ENCODE measurements around the gene SLC16A10.

Gene SLC16A10

DNA sequence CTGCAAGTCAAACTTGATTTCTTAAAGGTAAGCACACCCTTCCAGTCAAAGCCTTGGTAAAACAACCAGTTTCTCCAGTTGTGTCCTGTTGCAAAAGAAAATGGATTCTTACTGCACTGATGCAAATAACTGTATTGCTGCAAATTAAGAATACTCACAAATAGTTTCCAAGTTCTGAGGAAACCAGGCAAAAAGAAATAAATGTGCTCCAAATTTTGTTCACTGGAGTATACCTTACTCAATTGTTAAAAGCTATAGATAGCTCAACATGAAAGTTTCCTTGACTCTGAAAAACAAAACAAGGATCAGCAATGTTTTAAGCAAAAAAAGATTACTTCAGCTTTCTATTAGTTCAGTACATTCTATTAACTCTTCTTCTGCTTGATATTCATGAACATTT, 75.2 kb downstream of the SLC16A10 start:
- H3K27ac ChIP-seq (ENCODE audit: low read depth, low read length, poor library complexity, severe bottlenecking) = no peak overlapping the region
- no peaks in the 10 kb centered on the region for H3K27me3 ChIP-seq (ENCODE audit: insufficient read depth, low read length)
- no peak overlapping the region for H2AFZ ChIP-seq (ENCODE audit: low read length)
- no peaks in the 10 kb centered on the region for H3F3A ChIP-seq (ENCODE audit: insufficient read depth, low read length)
- no peak overlapping the region for H3K4me3 ChIP-seq (ENCODE audit: low read depth, low read length, poor library complexity, severe bottlenecking)
- H3K9me3 ChIP-seq (ENCODE audit: low read length) = peaks cover 5% of the 10 kb centered on the region; the same call in 1 of the 2 replicates
- no peak overlapping the region for H3K9ac ChIP-seq (ENCODE audit: low read length)
- H3K36me3 ChIP-seq (ENCODE audit: insufficient read depth, low read length) = no peaks in the 10 kb centered on the region
- H3K9me2 ChIP-seq (ENCODE audit: low read depth, low read length) = no peaks in the 10 kb centered on the region
- H3K4me1 ChIP-seq (ENCODE audit: insufficient read depth, low read length, severe bottlenecking) = no peaks in the 10 kb centered on the region
- TF ChIP-seq, protein P1, sequence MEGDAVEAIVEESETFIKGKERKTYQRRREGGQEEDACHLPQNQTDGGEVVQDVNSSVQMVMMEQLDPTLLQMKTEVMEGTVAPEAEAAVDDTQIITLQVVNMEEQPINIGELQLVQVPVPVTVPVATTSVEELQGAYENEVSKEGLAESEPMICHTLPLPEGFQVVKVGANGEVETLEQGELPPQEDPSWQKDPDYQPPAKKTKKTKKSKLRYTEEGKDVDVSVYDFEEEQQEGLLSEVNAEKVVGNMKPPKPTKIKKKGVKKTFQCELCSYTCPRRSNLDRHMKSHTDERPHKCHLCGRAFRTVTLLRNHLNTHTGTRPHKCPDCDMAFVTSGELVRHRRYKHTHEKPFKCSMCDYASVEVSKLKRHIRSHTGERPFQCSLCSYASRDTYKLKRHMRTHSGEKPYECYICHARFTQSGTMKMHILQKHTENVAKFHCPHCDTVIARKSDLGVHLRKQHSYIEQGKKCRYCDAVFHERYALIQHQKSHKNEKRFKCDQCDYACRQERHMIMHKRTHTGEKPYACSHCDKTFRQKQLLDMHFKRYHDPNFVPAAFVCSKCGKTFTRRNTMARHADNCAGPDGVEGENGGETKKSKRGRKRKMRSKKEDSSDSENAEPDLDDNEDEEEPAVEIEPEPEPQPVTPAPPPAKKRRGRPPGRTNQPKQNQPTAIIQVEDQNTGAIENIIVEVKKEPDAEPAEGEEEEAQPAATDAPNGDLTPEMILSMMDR (IDR thresholded peaks at IDR 0.05; ENCODE audit: low read length) = no peak
- TF ChIP-seq EZH2 (IDR thresholded peaks at IDR 0.05; ENCODE audit: borderline replicate concordance, low read length) = no peak
- H4K20me1 ChIP-seq (ENCODE audit: insufficient read depth, low read length) = no peaks in the 10 kb centered on the region
- no peaks in the 10 kb centered on the region for H3K79me2 ChIP-seq (ENCODE audit: insufficient read depth, low read length)
- H3K4me2 ChIP-seq (ENCODE audit: low read length) = no peak overlapping the region

DNA sequence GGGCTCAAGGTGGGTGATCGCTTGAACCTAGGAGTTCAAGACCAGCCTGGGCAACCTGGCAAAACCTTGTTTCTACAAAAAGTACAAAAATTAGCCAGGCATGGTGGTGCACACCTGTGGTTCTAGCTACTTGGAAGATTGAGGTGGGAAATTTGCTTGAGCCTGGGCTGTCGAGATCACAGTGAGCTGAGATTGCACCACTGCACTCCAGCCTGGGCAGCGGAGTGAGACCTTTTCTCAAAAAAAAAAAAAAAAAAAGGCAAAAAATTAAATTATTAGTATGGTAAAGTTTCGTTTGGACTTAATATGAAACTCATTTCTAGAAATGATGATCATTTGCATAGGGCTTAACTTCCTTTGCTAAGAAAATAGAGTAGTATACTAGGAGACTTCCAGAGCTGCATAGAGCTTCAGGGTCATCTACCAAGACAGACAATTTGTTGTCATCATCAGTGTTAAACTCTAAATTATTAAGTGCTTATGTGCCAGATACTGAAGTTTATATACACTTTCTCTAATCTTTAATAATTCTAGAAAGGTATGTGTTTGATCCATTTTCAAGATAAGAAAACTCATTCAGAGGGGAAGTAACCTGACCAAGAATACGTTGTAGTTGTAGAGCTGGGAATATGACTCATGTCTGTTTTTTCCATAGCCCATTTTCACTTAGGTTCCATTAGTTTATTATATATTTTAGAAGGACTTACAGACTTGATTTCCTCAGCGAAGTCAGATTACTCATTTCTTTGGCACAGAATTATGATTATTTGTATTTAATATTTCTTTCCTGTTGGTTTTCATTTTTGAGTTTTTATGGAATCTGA, 84.5 kb downstream of the SLC16A10 start:
- Histone ChIP-seq H3K36me3 (ENCODE audit: insufficient read depth, low read length) (no peaks in the 10 kb centered on the region), H3K9me3 (ENCODE audit: low read length) (no peaks in the 10 kb centered on the region), H3F3A (ENCODE audit: insufficient read depth, low read length) (no peaks in the 10 kb centered on the region), H3K79me2 (ENCODE audit: insufficient read depth, low read length) (no peaks in the 10 kb centered on the region), H2AFZ (ENCODE audit: low read length) (no peak overlapping the region), H3K4me2 (ENCODE audit: low read length) (no peak overlapping the region), H3K9ac (ENCODE audit: low read length) (no peak overlapping the region), H3K27me3 (ENCODE audit: insufficient read depth, low read length) (no peaks in the 10 kb centered on the region), H4K20me1 (ENCODE audit: insufficient read depth, low read length) (no peaks in the 10 kb centered on the region), H3K27ac (ENCODE audit: low read depth, low read length, poor library complexity, severe bottlenecking) (no peak overlapping the region), H3K4me1 (ENCODE audit: insufficient read depth, low read length, severe bottlenecking) (no peaks in the 10 kb centered on the region), H3K9me2 (ENCODE audit: low read depth, low read length) (no peaks in the 10 kb centered on the region), H3K4me3 (ENCODE audit: low read depth, low read length, poor library complexity, severe bottlenecking) (no peak overlapping the region)
- TF ChIP-seq, protein P1 (IDR thresholded peaks at IDR 0.05; ENCODE audit: low read length) = no peak
- no peak for TF ChIP-seq EZH2 (IDR thresholded peaks at IDR 0.05; ENCODE audit: borderline replicate concordance, low read length)

- no peaks in the 10 kb centered on the region for H3K36me3 ChIP-seq (ENCODE audit: insufficient read depth, low read length)
- no peaks in the 10 kb centered on the region for H3K27me3 ChIP-seq (ENCODE audit: insufficient read depth, low read length)
- no peak overlapping the region for H3K4me2 ChIP-seq (ENCODE audit: low read length)
- H3K27ac ChIP-seq (ENCODE audit: low read depth, low read length, poor library complexity, severe bottlenecking) = no peak overlapping the region
- H4K20me1 ChIP-seq (ENCODE audit: insufficient read depth, low read length) = no peaks in the 10 kb centered on the region
- no peaks in the 10 kb centered on the region for H3K4me1 ChIP-seq (ENCODE audit: insufficient read depth, low read length, severe bottlenecking)
- TF ChIP-seq, protein P1 (IDR thresholded peaks at IDR 0.05; ENCODE audit: low read length) = no peak
- no peak for TF ChIP-seq EZH2 (IDR thresholded peaks at IDR 0.05; ENCODE audit: borderline replicate concordance, low read length)
- H3K4me3 ChIP-seq (ENCODE audit: low read depth, low read length, poor library complexity, severe bottlenecking) = no peak overlapping the region
- H3K9ac ChIP-seq (ENCODE audit: low read length) = no peak overlapping the region
- H3F3A ChIP-seq (ENCODE audit: insufficient read depth, low read length) = no peaks in the 10 kb centered on the region
- no peaks in the 10 kb centered on the region for H3K9me2 ChIP-seq (ENCODE audit: low read depth, low read length)
- H2AFZ ChIP-seq (ENCODE audit: low read length) = no peak overlapping the region
- no peaks in the 10 kb centered on the region for H3K79me2 ChIP-seq (ENCODE audit: insufficient read depth, low read length)
- H3K9me3 ChIP-seq (ENCODE audit: low read length) = no peaks in the 10 kb centered on the region
Observed at GRCh38 chr6:111172563-111172962, 85.3 kb downstream of the SLC16A10 start.
